ENCODE data around the gene WHRN.

DNA sequence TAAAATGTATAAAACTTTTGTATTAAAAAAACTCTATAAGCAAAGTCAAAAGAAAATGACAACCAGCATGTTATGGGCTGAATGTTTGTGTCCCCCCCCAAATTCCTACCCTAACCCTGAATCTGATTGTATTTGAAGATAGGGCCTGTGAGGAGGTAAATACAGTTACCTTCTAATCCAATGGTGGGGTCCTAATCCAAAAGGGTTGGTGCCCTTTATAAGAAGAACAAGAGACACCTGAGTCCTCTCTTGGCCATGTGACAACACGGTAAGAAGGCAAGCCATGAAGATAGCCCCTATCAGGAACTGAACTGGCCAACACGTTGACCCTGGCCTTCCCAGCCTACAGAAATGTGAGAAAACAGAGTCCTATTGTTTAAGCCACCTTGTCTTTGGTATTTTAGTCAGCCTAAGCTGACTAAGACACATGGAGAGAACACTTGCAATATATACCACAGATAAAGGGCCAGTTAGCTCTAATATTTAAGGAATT, 67.8 kb downstream of the WHRN start:
- TF ChIP-seq, protein P1, sequence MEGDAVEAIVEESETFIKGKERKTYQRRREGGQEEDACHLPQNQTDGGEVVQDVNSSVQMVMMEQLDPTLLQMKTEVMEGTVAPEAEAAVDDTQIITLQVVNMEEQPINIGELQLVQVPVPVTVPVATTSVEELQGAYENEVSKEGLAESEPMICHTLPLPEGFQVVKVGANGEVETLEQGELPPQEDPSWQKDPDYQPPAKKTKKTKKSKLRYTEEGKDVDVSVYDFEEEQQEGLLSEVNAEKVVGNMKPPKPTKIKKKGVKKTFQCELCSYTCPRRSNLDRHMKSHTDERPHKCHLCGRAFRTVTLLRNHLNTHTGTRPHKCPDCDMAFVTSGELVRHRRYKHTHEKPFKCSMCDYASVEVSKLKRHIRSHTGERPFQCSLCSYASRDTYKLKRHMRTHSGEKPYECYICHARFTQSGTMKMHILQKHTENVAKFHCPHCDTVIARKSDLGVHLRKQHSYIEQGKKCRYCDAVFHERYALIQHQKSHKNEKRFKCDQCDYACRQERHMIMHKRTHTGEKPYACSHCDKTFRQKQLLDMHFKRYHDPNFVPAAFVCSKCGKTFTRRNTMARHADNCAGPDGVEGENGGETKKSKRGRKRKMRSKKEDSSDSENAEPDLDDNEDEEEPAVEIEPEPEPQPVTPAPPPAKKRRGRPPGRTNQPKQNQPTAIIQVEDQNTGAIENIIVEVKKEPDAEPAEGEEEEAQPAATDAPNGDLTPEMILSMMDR (IDR thresholded peaks at IDR 0.05), result no peak
- no peak for TF ChIP-seq EZH2 (IDR thresholded peaks at IDR 0.05; ENCODE audit: borderline replicate concordance, insufficient read depth, low read depth, low read length, poor library complexity, severe bottlenecking)
